Sigmoid colon (tissue), 7 donors: ENCODE results near the gene LDLRAD4. TPM values are rescaled to one million over a fixed set of nuclear protein-coding genes. Genes with fewer than 3 reads are reported as not detected.

Source experiments
- DNase-seq: peaks from one replicate; pipeline ENCODE4 v3.0.0-alpha.2; 2019
- H3K27ac ChIP-seq, 4 donors: fragments of 200-600 bp; sonication (generic); one replicate each; pipeline ENCODE4 v1.5.1; 2016 to 2019; ENCODE audit warnings: mild to moderate bottlenecking in 1 of 4
- H3K27me3 ChIP-seq, 3 donors: fragments of 200-600 bp; sonication (generic); one replicate each; pipeline ENCODE4 v1.5.1; 2019; ENCODE audit warnings: mild to moderate bottlenecking in 1 of 3
- H3K36me3 ChIP-seq, 4 donors: fragments of 200-600 bp; sonication (generic); one replicate each; pipeline ENCODE4 v1.5.1; 2016 to 2019
- H3K4me1 ChIP-seq, 4 donors: fragments of 200-600 bp; sonication (generic); one replicate each; pipeline ENCODE4 v1.5.1; 2017 to 2019
- H3K4me3 ChIP-seq, 4 donors: fragments of 200-600 bp; sonication (generic); one replicate each; pipeline ENCODE4 v1.5.1; 2017 to 2019; ENCODE audit warnings: mild to moderate bottlenecking in 2 of 4, moderate library complexity in 1 of 4
- H3K9me3 ChIP-seq, 4 donors: fragments of 200-600 bp in 3 of 4; sonication (generic) in 3 of 4; one replicate each; pipeline versions ENCODE4 v1.5.1 to v1.6.1; 2013 to 2019
- EP300 ChIP-seq, 4 donors: sonication (generic); formaldehyde crosslinking; IDR thresholded peaks; one replicate each; pipeline ENCODE4 v1.6.1; 2017; ENCODE audit warnings: antibody characterized with exemption in 4 of 4
- POLR2A ChIP-seq, 2 donors: fragments of 450-650 bp; IDR thresholded peaks; one replicate each; pipeline ENCODE4 v1.6.1; 2016; ENCODE audit warnings: antibody characterized with exemption in 2 of 2, mild to moderate bottlenecking in 2 of 2, moderate library complexity in 2 of 2
- POLR2AphosphoS5 ChIP-seq, 4 donors: sonication (generic); formaldehyde crosslinking; IDR thresholded peaks; one replicate each; pipeline ENCODE4 v1.6.1; 2017; ENCODE audit warnings: antibody characterized with exemption in 4 of 4
- WGBS, 2 donors: extraction: QIAGEN DNeasy Blood & Tissue Kit; methylation state at CpG; one replicate each; pipeline ENCODE4 v1.1.7; 2013; 5-methylcytosine and 5-hydroxymethylcytosine counted together
- intact Hi-C: fragments of 100-400 bp; cut with DNase I; formaldehyde crosslinking; loops from one replicate; pipeline ENCODE4 v1.15.1; 2023
- polyA plus RNA-seq, 3 donors: library from polyadenylated mRNA; stranded (reverse); fragments of 200-250 nt; gene quantifications; one replicate each; pipeline ENCODE4 v1.2.3, GENCODE V29; 2013
- total RNA-seq, 4 donors: library from RNA; depleted of rRNA; stranded (reverse); fragments of >200 nt; gene quantifications; one replicate each; pipeline ENCODE4 v1.1.0, GENCODE V29; 2016
- TF ChIP-seq, protein P1 (sequence below), 4 experiments: fragments of 450-650 bp in 3 of 4; fragments of 200-600 bp in 1 of 4; IDR thresholded peaks; one replicate each; pipeline ENCODE4 v1.5.1; 2016 to 2019; ENCODE audit warnings: antibody characterized with exemption in 4 of 4, mild to moderate bottlenecking in 3 of 4, moderate library complexity in 2 of 4
- donor health status: healthy with polysubstance abuse.
- donor health status: Bipolar disorder and iron deficiency.
- donor health status: healthy.

Gene LDLRAD4
- total and polyA plus RNA-seq, 7 donors = 1.2 to 28.2 (median 17.2) TPM

DNA sequence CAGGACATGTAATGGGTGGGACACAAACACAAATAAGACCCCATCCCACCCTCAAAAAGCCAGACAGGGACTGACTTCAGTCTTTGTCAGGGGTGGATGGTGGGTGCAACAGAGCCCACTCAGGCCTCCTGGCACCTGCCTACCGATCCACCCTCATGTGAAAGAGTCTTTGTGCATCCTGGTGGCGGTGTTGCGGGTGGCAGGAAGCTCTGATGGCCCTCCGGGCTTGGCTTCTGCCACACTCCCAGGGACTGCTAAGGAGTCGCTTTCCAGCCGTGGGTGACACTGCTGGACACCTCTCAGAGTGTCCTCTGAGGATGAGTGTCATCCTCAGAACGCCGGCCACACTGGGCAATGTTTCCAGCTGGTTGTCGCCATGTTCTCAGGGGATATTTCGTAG, 92.6 kb downstream of the LDLRAD4 start:
- DNase-seq = no peak
- Histone ChIP-seq H3K4me1 (no peaks in the 10 kb centered on the region), H3K9me3 (no peaks in the 10 kb centered on the region), H3K27ac (no peak overlapping the region), H3K4me3 (no peak overlapping the region), H3K27me3 (no peaks in the 10 kb centered on the region), H3K36me3 (no peaks in the 10 kb centered on the region)
- intact Hi-C loops = no loop called here
- 95 to 96% methylated on average over 10 of the region's 10 CpGs for WGBS, 2 donors
- TF ChIP-seq, protein P1, sequence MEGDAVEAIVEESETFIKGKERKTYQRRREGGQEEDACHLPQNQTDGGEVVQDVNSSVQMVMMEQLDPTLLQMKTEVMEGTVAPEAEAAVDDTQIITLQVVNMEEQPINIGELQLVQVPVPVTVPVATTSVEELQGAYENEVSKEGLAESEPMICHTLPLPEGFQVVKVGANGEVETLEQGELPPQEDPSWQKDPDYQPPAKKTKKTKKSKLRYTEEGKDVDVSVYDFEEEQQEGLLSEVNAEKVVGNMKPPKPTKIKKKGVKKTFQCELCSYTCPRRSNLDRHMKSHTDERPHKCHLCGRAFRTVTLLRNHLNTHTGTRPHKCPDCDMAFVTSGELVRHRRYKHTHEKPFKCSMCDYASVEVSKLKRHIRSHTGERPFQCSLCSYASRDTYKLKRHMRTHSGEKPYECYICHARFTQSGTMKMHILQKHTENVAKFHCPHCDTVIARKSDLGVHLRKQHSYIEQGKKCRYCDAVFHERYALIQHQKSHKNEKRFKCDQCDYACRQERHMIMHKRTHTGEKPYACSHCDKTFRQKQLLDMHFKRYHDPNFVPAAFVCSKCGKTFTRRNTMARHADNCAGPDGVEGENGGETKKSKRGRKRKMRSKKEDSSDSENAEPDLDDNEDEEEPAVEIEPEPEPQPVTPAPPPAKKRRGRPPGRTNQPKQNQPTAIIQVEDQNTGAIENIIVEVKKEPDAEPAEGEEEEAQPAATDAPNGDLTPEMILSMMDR (IDR thresholded peaks at IDR 0.05) = no peak
- TF ChIP-seq EP300 (IDR thresholded peaks at IDR 0.05) = no peak
- no peak for TF ChIP-seq POLR2AphosphoS5 (IDR thresholded peaks at IDR 0.05)
- no peak for TF ChIP-seq POLR2A (IDR thresholded peaks at IDR 0.05)

- no peak for DNase-seq
- Histone ChIP-seq H3K4me3 (no peak overlapping the region), H3K36me3 (no peaks in the 10 kb centered on the region), H3K27me3 (no peaks in the 10 kb centered on the region), H3K27ac (no peak overlapping the region), H3K4me1 (no peaks in the 10 kb centered on the region), H3K9me3 (no peaks in the 10 kb centered on the region)
- intact Hi-C loops = no loop called here
- TF ChIP-seq EP300 (IDR thresholded peaks at IDR 0.05) = no peak
- TF ChIP-seq, protein P1 (IDR thresholded peaks at IDR 0.05) = no peak
- no peak for TF ChIP-seq POLR2A (IDR thresholded peaks at IDR 0.05)
- WGBS, 2 donors = 96 to 99% methylated on average over 4 of the region's 4 CpGs
Observed at GRCh38 chr18:13312515-13312914, 94.0 kb downstream of the LDLRAD4 start.

- Histone ChIP-seq H3K36me3 (no peaks in the 10 kb centered on the region), H3K4me1 (no peaks in the 10 kb centered on the region), H3K4me3 (no peak overlapping the region), H3K27ac (no peak overlapping the region), H3K27me3 (no peaks in the 10 kb centered on the region), H3K9me3 (no peaks in the 10 kb centered on the region)
- DNase-seq = no peak
- TF ChIP-seq, protein P1 (IDR thresholded peaks at IDR 0.05) = no peak
- TF ChIP-seq POLR2AphosphoS5 (IDR thresholded peaks at IDR 0.05) (no peak), POLR2A (IDR thresholded peaks at IDR 0.05) (no peak), EP300 (IDR thresholded peaks at IDR 0.05) (no peak)
- intact Hi-C loops = no loop called here
- 61 to 89% methylated on average over 19 of the region's 19 CpGs for WGBS, 2 donors
Observed at GRCh38 chr18:13313006-13313686, 94.6 kb downstream of the LDLRAD4 start.

- intact Hi-C loops = loop anchor here (5.0 kb wide), 2 partner anchors 43 to 93 kb away; no protein-coding TSS in a partner anchor
- WGBS, 2 donors = 94 to 96% methylated on average over 2 of the region's 2 CpGs
- Histone ChIP-seq H3K4me3 (no peak overlapping the region), H3K27me3 (no peaks in the 10 kb centered on the region), H3K27ac (no peak overlapping the region), H3K4me1 (peaks cover 0 to 17% (median 15%) of the 10 kb centered on the region in 4 donors), H3K9me3 (no peaks in the 10 kb centered on the region), H3K36me3 (no peaks in the 10 kb centered on the region)
- no peak for DNase-seq
- no peak for TF ChIP-seq EP300 (IDR thresholded peaks at IDR 0.05)
Observed at GRCh38 chr18:13315000-13315399, 96.4 kb downstream of the LDLRAD4 start.

- no peaks in the 10 kb centered on the region for H3K9me3 ChIP-seq
- 95 to 98% methylated on average over 3 of the region's 3 CpGs for WGBS, 2 donors
- H3K36me3 ChIP-seq = no peaks in the 10 kb centered on the region
- H3K4me3 ChIP-seq = no peak overlapping the region
- no peaks in the 10 kb centered on the region for H3K27me3 ChIP-seq
- peaks cover 0 to 22% (median 17%) of the 10 kb centered on the region in 4 donors for H3K4me1 ChIP-seq
- intact Hi-C loops = loop anchor here (5.0 kb wide), 2 partner anchors 44 to 94 kb away; no protein-coding TSS in a partner anchor
- DNase-seq = no peak
- no peak overlapping the region for H3K27ac ChIP-seq
- TF ChIP-seq EP300 (IDR thresholded peaks at IDR 0.05) (no peak), POLR2AphosphoS5 (IDR thresholded peaks at IDR 0.05) (no peak), POLR2A (IDR thresholded peaks at IDR 0.05) (no peak)
- TF ChIP-seq, protein P1 (IDR thresholded peaks at IDR 0.05) = no peak
Observed at GRCh38 chr18:13316063-13316462, 97.5 kb downstream of the LDLRAD4 start.
